SK-N-SH treated with all-trans-retinoic acid at 6 μM for 48 hours (cell line): ENCODE data around the gene GNAZ.

Source experiments
- ATAC-seq: fragments of 200-7000 bp; cut with Tn5 transposase; 3 replicates; pipeline ENCODE4 v1.9.1; 2020; ENCODE audit warnings: mild to moderate bottlenecking, moderate library complexity
- ARNTL ChIP-seq: fragments of 450-650 bp; formaldehyde crosslinking; IDR thresholded peaks from 2 replicates; pipeline ENCODE4 v1.5.0; 2020; ENCODE audit warnings: low read depth, mild to moderate bottlenecking, moderate library complexity, borderline replicate concordance
- BACH2 ChIP-seq: fragments of 250-450 bp; sonication (Bioruptor Pico); IDR thresholded peaks from 2 replicates; pipeline ENCODE4 v1.9.0; 2021; ENCODE audit warnings: mild to moderate bottlenecking, borderline replicate concordance
- CSDC2 ChIP-seq: fragments of 250-450 bp; sonication (Bioruptor Pico); IDR thresholded peaks from 2 replicates; pipeline ENCODE4 v1.5.0; 2020; ENCODE audit warnings: mild to moderate bottlenecking, moderate library complexity
- ESRRG ChIP-seq: fragments of 250-450 bp; sonication (Bioruptor Pico); IDR thresholded peaks from 2 replicates; pipeline ENCODE4 v1.6.1; 2021; ENCODE audit warnings: mild to moderate bottlenecking
- GLIS3 ChIP-seq: fragments of 250-450 bp; sonication (Bioruptor Pico); IDR thresholded peaks from 2 replicates; pipeline ENCODE4 v1.5.0; 2020; ENCODE audit warnings: mild to moderate bottlenecking, moderate library complexity
- ISL1 ChIP-seq: fragments of 250-450 bp; sonication (Bioruptor Pico); IDR thresholded peaks from 2 replicates; pipeline ENCODE4 v2.1.2; 2022; ENCODE audit warnings: mild to moderate bottlenecking, moderate library complexity
- PPARA ChIP-seq: fragments of 250-450 bp; sonication (Bioruptor Pico); IDR thresholded peaks from 2 replicates; pipeline ENCODE4 v1.5.0; 2020; ENCODE audit warnings: mild to moderate bottlenecking, borderline replicate concordance
- RARB ChIP-seq: fragments of 250-450 bp; sonication (Bioruptor Pico); IDR thresholded peaks from 2 replicates; pipeline ENCODE4 v1.8.0; 2021; ENCODE audit warnings: mild to moderate bottlenecking, moderate library complexity
- SNAI2 ChIP-seq: fragments of 250-450 bp; sonication (Bioruptor Pico); IDR thresholded peaks from 2 replicates; pipeline ENCODE4 v1.5.0; 2020; ENCODE audit warnings: mild to moderate bottlenecking, moderate library complexity
- TCF4 ChIP-seq: fragments of 250-450 bp; sonication (Bioruptor Pico); IDR thresholded peaks from 2 replicates; pipeline ENCODE4 v1.8.0; 2021; ENCODE audit warnings: mild to moderate bottlenecking, moderate library complexity, borderline replicate concordance
- TOX ChIP-seq: fragments of 250-450 bp; sonication (Bioruptor Pico); IDR thresholded peaks from 2 replicates; pipeline ENCODE4 v1.8.0; 2021; ENCODE audit warnings: mild to moderate bottlenecking, moderate library complexity, borderline replicate concordance
- ZC3H10 ChIP-seq: fragments of 250-450 bp; sonication (Bioruptor Pico); IDR thresholded peaks from 2 replicates; pipeline ENCODE4 v1.5.1; 2021; ENCODE audit warnings: mild to moderate bottlenecking, moderate library complexity
- ZFP3 ChIP-seq: fragments of 250-450 bp; sonication (Bioruptor Pico); IDR thresholded peaks from 2 replicates; pipeline ENCODE4 v1.5.0; 2020; ENCODE audit warnings: mild to moderate bottlenecking, moderate library complexity
- ZFP30 ChIP-seq: fragments of 450-650 bp; formaldehyde crosslinking; IDR thresholded peaks from 2 replicates; pipeline ENCODE4 v1.5.0; 2022; ENCODE audit warnings: mild to moderate bottlenecking, moderate library complexity
- ZNF565 ChIP-seq: fragments of 450-650 bp; formaldehyde crosslinking; conservative IDR thresholded peaks from 2 replicates; pipeline ENCODE4 v1.5.0; 2020; ENCODE audit warnings: low read depth, mild to moderate bottlenecking, moderate library complexity
- ZNF70 ChIP-seq: fragments of 450-650 bp; formaldehyde crosslinking; IDR thresholded peaks from 2 replicates; pipeline ENCODE4 v1.5.0; 2020; ENCODE audit warnings: mild to moderate bottlenecking, moderate library complexity
- ZNF8 ChIP-seq: fragments of 450-650 bp; formaldehyde crosslinking; IDR thresholded peaks from 2 replicates; pipeline ENCODE4 v1.5.0; 2020; ENCODE audit warnings: mild to moderate bottlenecking, moderate library complexity
- TF ChIP-seq, protein P1 (sequence below): fragments of 250-450 bp; sonication (Bioruptor Pico); IDR thresholded peaks from 2 replicates; pipeline ENCODE4 v1.5.1; 2020; ENCODE audit warnings: low read depth, mild to moderate bottlenecking, moderate library complexity
- TF ChIP-seq, protein P2 (sequence below): fragments of 250-450 bp; sonication (Bioruptor Pico); IDR thresholded peaks from 2 replicates; pipeline ENCODE4 v1.5.1; 2021; ENCODE audit warnings: mild to moderate bottlenecking, moderate library complexity
- TF ChIP-seq, protein P3 (sequence below): fragments of 250-450 bp; sonication (Bioruptor Pico); IDR thresholded peaks from 2 replicates; pipeline ENCODE4 v1.8.0; 2021; ENCODE audit warnings: low read depth, mild to moderate bottlenecking, moderate library complexity, borderline replicate concordance
- TF ChIP-seq, protein P4 (sequence below): fragments of 250-450 bp; sonication (Bioruptor Pico); IDR thresholded peaks from 2 replicates; pipeline ENCODE4 v1.8.0; 2020; ENCODE audit warnings: mild to moderate bottlenecking, moderate library complexity, borderline replicate concordance
- TF ChIP-seq, protein P5 (sequence below): fragments of 250-450 bp; sonication (Bioruptor Pico); IDR thresholded peaks from 2 replicates; pipeline ENCODE4 v1.5.0; 2020; ENCODE audit warnings: mild to moderate bottlenecking, moderate library complexity

The GNAZ gene

DNA sequence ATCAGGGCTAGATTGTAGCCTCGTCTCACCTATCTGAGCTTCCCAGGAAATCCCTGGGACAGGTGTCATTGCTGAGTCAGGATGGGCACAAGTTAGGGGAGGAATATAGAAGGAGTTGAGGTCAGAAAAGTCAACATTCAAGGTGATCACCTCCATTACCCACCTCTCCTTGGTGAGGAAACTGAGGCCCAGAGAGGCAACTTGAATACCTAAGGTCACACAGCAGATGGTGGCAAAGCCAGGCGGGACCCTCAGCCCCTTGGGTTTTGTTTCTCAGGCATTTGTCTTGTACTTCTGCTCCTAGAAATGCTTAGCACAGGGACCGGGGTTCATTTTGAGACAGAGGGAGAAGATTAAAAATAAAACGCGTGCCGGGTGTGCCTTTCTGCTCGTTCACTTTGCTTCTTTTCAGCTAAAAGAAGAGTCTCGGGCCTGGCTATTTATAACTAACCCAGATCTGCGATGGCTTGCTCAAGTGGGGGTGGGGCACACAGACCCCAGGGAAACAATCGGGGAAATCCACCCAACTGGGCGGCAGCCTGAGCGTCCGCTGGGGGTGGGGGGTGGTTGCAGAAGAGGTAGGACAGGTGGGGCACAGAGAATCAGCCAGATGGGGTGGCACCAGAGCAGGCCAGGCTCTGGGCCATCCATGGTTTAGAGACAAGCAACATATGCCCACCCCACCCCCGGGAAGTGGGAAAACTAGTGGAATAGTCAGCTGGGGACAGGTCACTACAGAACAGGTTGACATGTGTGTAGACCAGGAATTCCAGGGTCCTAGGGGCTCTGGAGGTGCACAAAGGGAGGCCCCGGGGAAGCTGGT is 3.9 kb upstream of the GNAZ start:
- ATAC-seq: no peak

DNA sequence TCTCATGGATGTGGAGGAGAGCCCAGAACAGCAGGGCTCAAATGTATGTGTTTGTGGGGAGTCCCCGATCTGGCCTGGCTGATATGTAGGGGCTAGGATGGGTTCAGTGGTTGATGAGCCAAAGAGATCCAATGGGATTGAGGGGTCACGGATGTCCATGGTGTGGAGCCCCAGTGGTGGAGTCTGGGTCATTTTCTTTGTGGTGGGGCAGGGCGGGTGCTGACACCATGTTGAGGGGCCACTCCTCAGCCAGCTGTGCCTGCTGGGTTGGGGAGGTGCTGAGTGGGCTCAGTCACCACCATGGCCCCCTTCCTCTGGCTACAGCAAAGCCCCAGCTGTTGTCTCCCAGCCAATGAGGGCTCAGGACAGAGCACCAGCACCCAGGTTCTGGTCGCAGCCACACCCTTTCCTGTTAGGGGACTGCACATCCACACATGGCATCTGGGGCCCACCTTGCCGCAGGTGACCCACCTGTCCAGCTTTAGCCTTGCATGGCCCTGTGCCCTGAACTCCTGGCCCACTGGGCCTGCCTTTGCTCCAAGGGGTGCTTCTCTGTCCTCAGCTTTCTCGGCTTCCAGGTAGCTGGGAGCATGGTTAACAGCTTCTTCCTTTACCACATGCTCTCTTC is 3.2 kb upstream of the GNAZ start:
- ATAC-seq: no peak
- TF ChIP-seq ZNF70 (CRISPR knock-in tag): no peak
- no peak for TF ChIP-seq TCF4 (CRISPR knock-in tag)
- TF ChIP-seq, protein P1, sequence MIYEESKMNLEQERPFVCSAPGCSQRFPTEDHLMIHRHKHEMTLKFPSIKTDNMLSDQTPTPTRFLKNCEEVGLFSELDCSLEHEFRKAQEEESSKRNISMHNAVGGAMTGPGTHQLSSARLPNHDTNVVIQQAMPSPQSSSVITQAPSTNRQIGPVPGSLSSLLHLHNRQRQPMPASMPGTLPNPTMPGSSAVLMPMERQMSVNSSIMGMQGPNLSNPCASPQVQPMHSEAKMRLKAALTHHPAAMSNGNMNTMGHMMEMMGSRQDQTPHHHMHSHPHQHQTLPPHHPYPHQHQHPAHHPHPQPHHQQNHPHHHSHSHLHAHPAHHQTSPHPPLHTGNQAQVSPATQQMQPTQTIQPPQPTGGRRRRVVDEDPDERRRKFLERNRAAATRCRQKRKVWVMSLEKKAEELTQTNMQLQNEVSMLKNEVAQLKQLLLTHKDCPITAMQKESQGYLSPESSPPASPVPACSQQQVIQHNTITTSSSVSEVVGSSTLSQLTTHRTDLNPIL: no peak
- no peak for TF ChIP-seq ZFP30 (CRISPR knock-in tag)
- no peak for TF ChIP-seq BACH2 (CRISPR knock-in tag)
- TF ChIP-seq PPARA (CRISPR knock-in tag): no peak
- TF ChIP-seq ZNF8 (CRISPR knock-in tag): no peak
- TF ChIP-seq CSDC2: no peak
- TF ChIP-seq, protein P2, sequence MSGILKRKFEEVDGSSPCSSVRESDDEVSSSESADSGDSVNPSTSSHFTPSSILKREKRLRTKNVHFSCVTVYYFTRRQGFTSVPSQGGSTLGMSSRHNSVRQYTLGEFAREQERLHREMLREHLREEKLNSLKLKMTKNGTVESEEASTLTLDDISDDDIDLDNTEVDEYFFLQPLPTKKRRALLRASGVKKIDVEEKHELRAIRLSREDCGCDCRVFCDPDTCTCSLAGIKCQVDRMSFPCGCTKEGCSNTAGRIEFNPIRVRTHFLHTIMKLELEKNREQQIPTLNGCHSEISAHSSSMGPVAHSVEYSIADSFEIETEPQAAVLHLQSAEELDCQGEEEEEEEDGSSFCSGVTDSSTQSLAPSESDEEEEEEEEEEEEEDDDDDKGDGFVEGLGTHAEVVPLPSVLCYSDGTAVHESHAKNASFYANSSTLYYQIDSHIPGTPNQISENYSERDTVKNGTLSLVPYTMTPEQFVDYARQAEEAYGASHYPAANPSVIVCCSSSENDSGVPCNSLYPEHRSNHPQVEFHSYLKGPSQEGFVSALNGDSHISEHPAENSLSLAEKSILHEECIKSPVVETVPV (CRISPR knock-in tag): no peak
- TF ChIP-seq ARNTL (CRISPR knock-in tag): no peak

More for the DNA sequence above, 3.9 kb upstream of the GNAZ start:
- TF ChIP-seq ZFP30 (CRISPR knock-in tag) (no peak), SNAI2 (no peak), RARB (CRISPR knock-in tag) (no peak), TOX (no peak), ZC3H10 (CRISPR knock-in tag) (no peak), ISL1 (CRISPR knock-in tag) (no peak), ZNF565 (CRISPR knock-in tag) (no peak), ZFP3 (CRISPR knock-in tag) (no peak), ARNTL (CRISPR knock-in tag) (no peak), TCF4 (CRISPR knock-in tag) (no peak), BACH2 (CRISPR knock-in tag) (no peak), GLIS3 (CRISPR knock-in tag) (no peak), ZNF70 (CRISPR knock-in tag) (no peak), ESRRG (CRISPR knock-in tag) (no peak), CSDC2 (no peak)
- TF ChIP-seq, protein P3, sequence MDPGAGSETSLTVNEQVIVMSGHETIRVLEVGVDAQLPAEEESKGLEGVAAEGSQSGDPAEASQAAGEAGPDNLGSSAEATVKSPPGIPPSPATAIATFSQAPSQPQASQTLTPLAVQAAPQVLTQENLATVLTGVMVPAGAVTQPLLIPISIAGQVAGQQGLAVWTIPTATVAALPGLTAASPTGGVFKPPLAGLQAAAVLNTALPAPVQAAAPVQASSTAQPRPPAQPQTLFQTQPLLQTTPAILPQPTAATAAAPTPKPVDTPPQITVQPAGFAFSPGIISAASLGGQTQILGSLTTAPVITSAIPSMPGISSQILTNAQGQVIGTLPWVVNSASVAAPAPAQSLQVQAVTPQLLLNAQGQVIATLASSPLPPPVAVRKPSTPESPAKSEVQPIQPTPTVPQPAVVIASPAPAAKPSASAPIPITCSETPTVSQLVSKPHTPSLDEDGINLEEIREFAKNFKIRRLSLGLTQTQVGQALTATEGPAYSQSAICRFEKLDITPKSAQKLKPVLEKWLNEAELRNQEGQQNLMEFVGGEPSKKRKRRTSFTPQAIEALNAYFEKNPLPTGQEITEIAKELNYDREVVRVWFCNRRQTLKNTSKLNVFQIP: no peak
- TF ChIP-seq, protein P4, sequence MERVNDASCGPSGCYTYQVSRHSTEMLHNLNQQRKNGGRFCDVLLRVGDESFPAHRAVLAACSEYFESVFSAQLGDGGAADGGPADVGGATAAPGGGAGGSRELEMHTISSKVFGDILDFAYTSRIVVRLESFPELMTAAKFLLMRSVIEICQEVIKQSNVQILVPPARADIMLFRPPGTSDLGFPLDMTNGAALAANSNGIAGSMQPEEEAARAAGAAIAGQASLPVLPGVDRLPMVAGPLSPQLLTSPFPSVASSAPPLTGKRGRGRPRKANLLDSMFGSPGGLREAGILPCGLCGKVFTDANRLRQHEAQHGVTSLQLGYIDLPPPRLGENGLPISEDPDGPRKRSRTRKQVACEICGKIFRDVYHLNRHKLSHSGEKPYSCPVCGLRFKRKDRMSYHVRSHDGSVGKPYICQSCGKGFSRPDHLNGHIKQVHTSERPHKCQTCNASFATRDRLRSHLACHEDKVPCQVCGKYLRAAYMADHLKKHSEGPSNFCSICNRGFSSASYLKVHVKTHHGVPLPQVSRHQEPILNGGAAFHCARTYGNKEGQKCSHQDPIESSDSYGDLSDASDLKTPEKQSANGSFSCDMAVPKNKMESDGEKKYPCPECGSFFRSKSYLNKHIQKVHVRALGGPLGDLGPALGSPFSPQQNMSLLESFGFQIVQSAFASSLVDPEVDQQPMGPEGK: no peak
- TF ChIP-seq, protein P2 (CRISPR knock-in tag): no peak
- TF ChIP-seq, protein P1: no peak
- TF ChIP-seq, protein P5, sequence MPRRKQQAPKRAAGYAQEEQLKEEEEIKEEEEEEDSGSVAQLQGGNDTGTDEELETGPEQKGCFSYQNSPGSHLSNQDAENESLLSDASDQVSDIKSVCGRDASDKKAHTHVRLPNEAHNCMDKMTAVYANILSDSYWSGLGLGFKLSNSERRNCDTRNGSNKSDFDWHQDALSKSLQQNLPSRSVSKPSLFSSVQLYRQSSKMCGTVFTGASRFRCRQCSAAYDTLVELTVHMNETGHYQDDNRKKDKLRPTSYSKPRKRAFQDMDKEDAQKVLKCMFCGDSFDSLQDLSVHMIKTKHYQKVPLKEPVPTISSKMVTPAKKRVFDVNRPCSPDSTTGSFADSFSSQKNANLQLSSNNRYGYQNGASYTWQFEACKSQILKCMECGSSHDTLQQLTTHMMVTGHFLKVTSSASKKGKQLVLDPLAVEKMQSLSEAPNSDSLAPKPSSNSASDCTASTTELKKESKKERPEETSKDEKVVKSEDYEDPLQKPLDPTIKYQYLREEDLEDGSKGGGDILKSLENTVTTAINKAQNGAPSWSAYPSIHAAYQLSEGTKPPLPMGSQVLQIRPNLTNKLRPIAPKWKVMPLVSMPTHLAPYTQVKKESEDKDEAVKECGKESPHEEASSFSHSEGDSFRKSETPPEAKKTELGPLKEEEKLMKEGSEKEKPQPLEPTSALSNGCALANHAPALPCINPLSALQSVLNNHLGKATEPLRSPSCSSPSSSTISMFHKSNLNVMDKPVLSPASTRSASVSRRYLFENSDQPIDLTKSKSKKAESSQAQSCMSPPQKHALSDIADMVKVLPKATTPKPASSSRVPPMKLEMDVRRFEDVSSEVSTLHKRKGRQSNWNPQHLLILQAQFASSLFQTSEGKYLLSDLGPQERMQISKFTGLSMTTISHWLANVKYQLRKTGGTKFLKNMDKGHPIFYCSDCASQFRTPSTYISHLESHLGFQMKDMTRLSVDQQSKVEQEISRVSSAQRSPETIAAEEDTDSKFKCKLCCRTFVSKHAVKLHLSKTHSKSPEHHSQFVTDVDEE (CRISPR knock-in tag): no peak
